OCI-LY3 (cell line): Measurements from ENCODE around the gene ZP4.
"Not testable (repeated sequence)": the region's sequence is repeated elsewhere in the genome, so short reads cannot be mapped to it uniquely, and the experiment has no call there.

Experiments
- H2AFZ ChIP-seq: fragments of 200-600, 300-600 bp; shearing (Covaris generic); 2 replicates; pipeline ENCODE4 v1.6.0; 2014; ENCODE audit warnings: antibody characterized with exemption, low read depth, low read length
- H3K27ac ChIP-seq: fragments of 200-600, 300-600 bp; sonication (generic); 2 replicates; pipeline ENCODE4 v1.5.1; 2014; ENCODE audit warnings: mild to moderate bottlenecking, low read length, moderate library complexity, mixed read lengths
- H3K27me3 ChIP-seq: fragments of 200-600, 300-600 bp; sonication (generic); 2 replicates; pipeline ENCODE4 v1.6.1; 2014; ENCODE audit warnings: low read depth, low read length, mixed read lengths
- H3K36me3 ChIP-seq: fragments of 200-600, 300-600 bp; sonication (generic); replicated peaks from 2 replicates; pipeline ENCODE3; 2014; ENCODE audit warnings: low read depth, low read length, mixed read lengths
- H3K4me1 ChIP-seq: fragments of 300-600, 200-600 bp; sonication (generic); 2 replicates; pipeline ENCODE4 v1.6.1; 2014; ENCODE audit warnings: low read length, mixed read lengths
- H3K4me2 ChIP-seq: fragments of 200-600, 300-600 bp; sonication (generic); 2 replicates; pipeline ENCODE4 v1.6.1; 2014; ENCODE audit warnings: low read length, mixed read lengths
- H3K4me3 ChIP-seq: fragments of 300-600, 200-600 bp; sonication (generic); 2 replicates; pipeline ENCODE4 v1.5.1; 2014; ENCODE audit warnings: antibody characterized with exemption, mild to moderate bottlenecking, low read length, moderate library complexity
- H3K79me2 ChIP-seq: fragments of 300-600, 200-600 bp; shearing (Covaris generic); 2 replicates; pipeline ENCODE4 v1.6.1; 2014; ENCODE audit warnings: mild to moderate bottlenecking, low read length, mixed read lengths
- H3K9ac ChIP-seq: fragments of 300-600, 200-600 bp; shearing (Covaris generic); 2 replicates; pipeline ENCODE4 v1.6.0; 2014; ENCODE audit warnings: mild to moderate bottlenecking, low read length, moderate library complexity
- H3K9me3 ChIP-seq: fragments of 200-600, 300-600 bp; shearing (Covaris generic); 2 replicates; pipeline ENCODE4 v1.6.1; 2014; ENCODE audit warnings: low read length, mixed read lengths; ENCODE audit not compliant: insufficient read depth
- H4K20me1 ChIP-seq: fragments of 200-600, 300-600 bp; sonication (generic); 2 replicates; pipeline ENCODE4 v1.6.1; 2016; ENCODE audit warnings: low read length, mixed read lengths; ENCODE audit not compliant: insufficient read depth
- EZH2phosphoT487 ChIP-seq: fragments of 200-600 bp; shearing (Covaris generic); IDR thresholded peaks from 2 replicates; pipeline ENCODE4 v1.6.1; 2018; ENCODE audit warnings: antibody characterized with exemption, mixed run types, low read depth
- TF ChIP-seq, protein P1 (sequence below): fragments of 200-600, 300-600 bp; sonication (generic); IDR thresholded peaks from 2 replicates; pipeline ENCODE4 v1.5.1; 2014; ENCODE audit warnings: antibody characterized with exemption, low read length, low read depth

The ZP4 gene

GRCh38 chr1:237857455-237857854, 33.3 kb downstream of the ZP4 start:
- Histone ChIP-seq H4K20me1 (no peaks in the 10 kb centered on the region), H3K4me2 (no peak overlapping the region), H3K27ac (no peak overlapping the region), H3K36me3 (no peaks in the 10 kb centered on the region), H3K79me2 (no peaks in the 10 kb centered on the region), H2AFZ (no peak overlapping the region), H3K9ac (no peak overlapping the region), H3K9me3 (no peaks in the 10 kb centered on the region), H3K4me1 (peaks cover 15% of the 10 kb centered on the region), H3K4me3 (no peak overlapping the region), H3K27me3 (no peaks in the 10 kb centered on the region)
- no peak for TF ChIP-seq EZH2phosphoT487
- TF ChIP-seq, protein P1, sequence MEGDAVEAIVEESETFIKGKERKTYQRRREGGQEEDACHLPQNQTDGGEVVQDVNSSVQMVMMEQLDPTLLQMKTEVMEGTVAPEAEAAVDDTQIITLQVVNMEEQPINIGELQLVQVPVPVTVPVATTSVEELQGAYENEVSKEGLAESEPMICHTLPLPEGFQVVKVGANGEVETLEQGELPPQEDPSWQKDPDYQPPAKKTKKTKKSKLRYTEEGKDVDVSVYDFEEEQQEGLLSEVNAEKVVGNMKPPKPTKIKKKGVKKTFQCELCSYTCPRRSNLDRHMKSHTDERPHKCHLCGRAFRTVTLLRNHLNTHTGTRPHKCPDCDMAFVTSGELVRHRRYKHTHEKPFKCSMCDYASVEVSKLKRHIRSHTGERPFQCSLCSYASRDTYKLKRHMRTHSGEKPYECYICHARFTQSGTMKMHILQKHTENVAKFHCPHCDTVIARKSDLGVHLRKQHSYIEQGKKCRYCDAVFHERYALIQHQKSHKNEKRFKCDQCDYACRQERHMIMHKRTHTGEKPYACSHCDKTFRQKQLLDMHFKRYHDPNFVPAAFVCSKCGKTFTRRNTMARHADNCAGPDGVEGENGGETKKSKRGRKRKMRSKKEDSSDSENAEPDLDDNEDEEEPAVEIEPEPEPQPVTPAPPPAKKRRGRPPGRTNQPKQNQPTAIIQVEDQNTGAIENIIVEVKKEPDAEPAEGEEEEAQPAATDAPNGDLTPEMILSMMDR = no peak

DNA sequence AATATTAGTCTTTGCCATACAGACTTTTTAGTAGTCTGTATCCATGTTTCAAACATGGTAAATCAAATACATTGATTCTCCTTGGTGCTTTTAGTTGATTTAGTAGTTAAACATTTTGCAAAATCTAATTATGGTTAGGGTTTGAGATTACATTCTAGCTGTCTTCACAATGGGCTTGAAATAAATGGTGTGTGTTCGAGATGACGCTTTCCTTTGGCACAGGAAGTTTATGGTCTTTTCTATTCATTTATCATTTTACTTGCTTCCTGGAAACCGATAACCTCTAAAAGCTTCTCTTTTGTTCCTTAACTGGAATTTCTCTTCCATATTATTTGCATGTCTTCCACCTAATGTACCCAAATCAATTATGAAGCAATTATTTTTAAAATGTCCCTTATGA, 38.4 kb downstream of the ZP4 start:
- Histone ChIP-seq H3K9me3 (no peaks in the 10 kb centered on the region), H3K27me3 (no peaks in the 10 kb centered on the region), H3K9ac (no peak overlapping the region), H3K4me2 (no peak overlapping the region), H4K20me1 (no peaks in the 10 kb centered on the region), H2AFZ (no peak overlapping the region), H3K4me3 (no peak overlapping the region), H3K27ac (no peak overlapping the region), H3K36me3 (no peaks in the 10 kb centered on the region), H3K79me2 (no peaks in the 10 kb centered on the region), H3K4me1 (peaks cover 4% of the 10 kb centered on the region; the same call in 1 of the 2 replicates)
- TF ChIP-seq EZH2phosphoT487 = no peak
- TF ChIP-seq, protein P1 = no peak

DNA sequence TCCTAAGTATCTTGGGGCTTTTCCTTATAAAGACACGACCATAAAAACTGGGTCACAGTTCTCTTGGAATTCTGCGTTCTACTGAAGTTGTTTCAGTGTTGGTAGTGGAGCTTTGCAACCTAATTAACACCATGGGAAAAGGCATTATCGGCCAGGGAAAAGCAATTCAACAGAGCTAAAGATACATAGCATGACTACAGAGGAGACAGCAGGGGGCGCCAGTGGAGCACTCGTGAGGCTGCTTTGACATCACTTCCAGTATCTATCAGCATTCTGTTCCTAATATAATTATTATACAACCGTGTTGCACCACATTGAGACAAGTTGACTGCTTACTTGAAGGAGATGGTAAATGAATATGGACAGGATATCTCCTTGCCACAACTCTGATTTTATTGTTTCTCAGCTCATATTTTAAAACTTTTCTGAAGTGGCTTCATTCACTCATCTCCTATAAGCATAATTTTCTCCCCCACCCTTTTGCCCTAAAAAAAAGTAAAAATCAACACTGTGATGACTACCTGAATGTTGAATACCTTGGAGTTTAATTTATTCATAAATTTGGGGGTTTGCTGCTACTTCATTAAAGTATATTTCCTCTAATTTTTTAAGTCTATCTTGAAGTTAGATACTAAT, 39.4 kb downstream of the ZP4 start:
- no peaks in the 10 kb centered on the region for H4K20me1 ChIP-seq
- H3K9me3 ChIP-seq = no peaks in the 10 kb centered on the region
- no peaks in the 10 kb centered on the region for H3K36me3 ChIP-seq
- no peak overlapping the region; the same call in 1 of the 2 replicates for H2AFZ ChIP-seq
- no peak overlapping the region for H3K27ac ChIP-seq
- peak overlapping the region; percentile 38 for H3K4me2 ChIP-seq
- no peaks in the 10 kb centered on the region for H3K27me3 ChIP-seq
- H3K4me3 ChIP-seq = no peak overlapping the region
- TF ChIP-seq, protein P1 = peak; percentile 97
- no peak for TF ChIP-seq EZH2phosphoT487
- H3K79me2 ChIP-seq = no peaks in the 10 kb centered on the region
- H3K9ac ChIP-seq = no peak overlapping the region
- peaks cover 4% of the 10 kb centered on the region; the same call in 1 of the 2 replicates for H3K4me1 ChIP-seq

- H3K4me3 ChIP-seq, H2AFZ ChIP-seq, H3K27me3 ChIP-seq, H3K4me2 ChIP-seq, H4K20me1 ChIP-seq, H3K9ac ChIP-seq, H3K36me3 ChIP-seq, H3K27ac ChIP-seq, H3K4me1 ChIP-seq, H3K9me3 ChIP-seq, H3K79me2 ChIP-seq: not testable (repeated sequence)
These were observed 47.2 kb downstream of the ZP4 start for GRCh38 chr1:237843516-237843915.

DNA sequence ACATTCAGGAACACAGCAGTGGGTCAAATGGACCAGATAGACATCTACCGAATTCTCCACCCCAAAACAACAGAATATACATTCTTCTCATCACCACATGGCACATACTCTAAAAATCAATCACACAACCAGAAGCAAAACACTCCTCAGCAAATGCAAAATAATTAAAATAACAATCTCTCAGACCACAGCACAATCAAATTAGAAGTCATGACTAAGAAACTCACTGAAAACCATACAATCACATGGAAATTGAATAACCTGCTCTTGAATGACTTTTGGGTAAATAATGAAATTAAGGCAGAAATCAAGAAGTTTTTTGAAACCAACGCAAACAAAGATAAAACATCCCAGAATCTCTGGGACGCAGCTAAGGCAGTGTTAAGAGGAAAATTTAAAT, 49.2 kb downstream of the ZP4 start:
- no peak overlapping the region for H3K4me2 ChIP-seq
- no peaks in the 10 kb centered on the region for H3K4me1 ChIP-seq
- no peaks in the 10 kb centered on the region for H4K20me1 ChIP-seq
- no peaks in the 10 kb centered on the region for H3K79me2 ChIP-seq
- no peaks in the 10 kb centered on the region for H3K9me3 ChIP-seq
- H3K9ac ChIP-seq = no peak overlapping the region
- H3K4me3 ChIP-seq = no peak overlapping the region
- no peaks in the 10 kb centered on the region for H3K27me3 ChIP-seq
- no peak overlapping the region for H2AFZ ChIP-seq
- no peak overlapping the region for H3K27ac ChIP-seq
- no peaks in the 10 kb centered on the region for H3K36me3 ChIP-seq
- TF ChIP-seq EZH2phosphoT487 = no peak
- TF ChIP-seq, protein P1 = no peak
